Pancreas (tissue), 10 donors: Measurements from ENCODE around the gene ZMYND19. TPM values are rescaled to one million over a fixed set of nuclear protein-coding genes. Genes with fewer than 3 reads are reported as not detected.
A peak's percentile ranks its signal among the peaks of the same experiment; 100 is the strongest.

Experiments
- ATAC-seq, 4 donors: fragments of 200-7000 bp; cut with Tn5 transposase; one replicate each; pipeline versions ENCODE4 v1.8.0 to v1.9.1; 2020; ENCODE audit warnings: mild to moderate bottlenecking in 4 of 4, moderate library complexity in 4 of 4
- DNase-seq, 6 donors: peaks; one replicate each; pipeline ENCODE4 v3.0.0-alpha.2; 2020
- FAIRE-seq: peaks from 2 replicates; lab custom pipeline; 2012; peaks lifted over from hg19 to GRCh38; lab: Jason Lieb, UNC
- H3K27ac ChIP-seq, 4 donors: fragments of 200-600 bp; sonication (generic); 1 replicate in 3 of 4; 2 replicates in 1 of 4; pipeline versions ENCODE4 v1.5.0 to v1.8.0; 2020
- H3K27me3 ChIP-seq, 4 donors: fragments of 200-600 bp; one replicate each; pipeline ENCODE4 v1.8.0; 2021
- H3K36me3 ChIP-seq, 3 donors: fragments of 200-600 bp; sonication (generic) in 1 of 3; one replicate each; pipeline versions ENCODE4 v1.5.0 to v1.8.0; 2020 to 2021
- H3K4me1 ChIP-seq, 3 donors: fragments of 200-600 bp; one replicate each; pipeline ENCODE4 v1.8.0; 2021
- H3K4me3 ChIP-seq, 4 donors: fragments of 200-600 bp; sonication (generic) in 2 of 4; one replicate each; pipeline versions ENCODE4 v1.5.0 to v1.8.0; 2020 to 2021
- H3K9me3 ChIP-seq, 4 donors: fragments of 200-600 bp; one replicate each; pipeline ENCODE4 v1.8.0; 2021
- CTCF ChIP-seq, 4 donors: fragments of 200-600 bp; sonication (generic) in 3 of 4; IDR thresholded peaks; one replicate each; pipeline versions ENCODE4 v1.5.0 to v1.8.0; 2021; ENCODE audit warnings: antibody characterized with exemption in 4 of 4
- WGBS, 2 donors: extraction: QIAGEN DNeasy Blood & Tissue Kit; methylation state at CpG; one replicate each; pipeline ENCODE4 v1.1.7; 2013; 5-methylcytosine and 5-hydroxymethylcytosine counted together
- intact Hi-C, 3 donors: fragments of 100-400 bp; cut with DNase I; formaldehyde crosslinking; loops; one replicate each; pipeline versions ENCODE4 v1.11.1 to v1.14.2; 2022
- polyA plus RNA-seq, 2 donors: library from polyadenylated mRNA; stranded (reverse); fragments of 200-250 nt; gene quantifications; one replicate each; pipeline ENCODE4 v1.2.3, GENCODE V29; 2013
- total RNA-seq, 6 donors: library from RNA; stranded (reverse); fragmentation: NEBNext Ultra II Directional in 4 of 6; extraction: Animal tissue kit (Norgen Biotek cat#: 25700) in 4 of 6; gene quantifications; one replicate each; pipeline versions ENCODE4 v1.2.1 to v1.2.4, GENCODE V29; 2021 to 2023
- donor health status: healthy with polysubstance abuse.
- donor health status: DM: no; HTN: no; CAD: no; lungs with moderate emphysema.
- donor health status: DM: no; HTN: no; CAD: no.
- donor health status: control.
- donor health status: control.
- donor health status: Bipolar disorder and iron deficiency.
- donor health status: DM: yes; HTN: yes; CAD: no.
- donor health status: DM: no; HTN: no; CAD: no.
- donor health status: DM: no; HTN: no; CAD: no.
- donor health status: DM: yes; HTN: yes; CAD: no.

Gene ZMYND19
- total and polyA plus RNA-seq, 8 donors, result 6.1 to 18.6 (median 9.5) TPM

- H3K36me3 ChIP-seq, result peaks cover 0 to 7% (median 0%) of the 10 kb centered on the region in 3 donors
- H3K27me3 ChIP-seq, result no peaks in the 10 kb centered on the region
Observed at GRCh38 chr9:137613738-137614523, 23.6 kb upstream of the ZMYND19 start.

GRCh38 chr9:137613259-137613658, 22.9 kb upstream of the ZMYND19 start:
- Histone ChIP-seq H3K4me1 (peaks cover 24 to 31% (median 29%) of the 10 kb centered on the region in 3 donors), H3K36me3 (peaks cover 0 to 7% (median 0%) of the 10 kb centered on the region in 3 donors), H3K4me3 (no peak overlapping the region), H3K9me3 (no peaks in the 10 kb centered on the region), H3K27me3 (no peaks in the 10 kb centered on the region), H3K27ac (peak overlapping the region; percentile 84 to 92 (median 89))
- DNase-seq (peak in 2 of 6 donors; percentile 57 to 73), FAIRE-seq (no peak), ATAC-seq (no peak)
- WGBS, 2 donors, result 80 to 87% methylated on average over 5 of the region's 5 CpGs
- TF ChIP-seq CTCF (IDR thresholded peaks at IDR 0.05), result no peak
- intact Hi-C loops, result no loop called here

More at GRCh38 chr9:137613738-137614523, 23.6 kb upstream of the ZMYND19 start:
- peaks cover 24 to 31% (median 27%) of the 10 kb centered on the region in 3 donors for H3K4me1 ChIP-seq
- 88 to 93% methylated on average over 16 to 27 of the region's 27 CpGs for WGBS, 2 donors
- H3K9me3 ChIP-seq, result no peaks in the 10 kb centered on the region
- no peak for TF ChIP-seq CTCF (IDR thresholded peaks at IDR 0.05)
- intact Hi-C loops, result no loop called here
- DNase-seq (peak in 1 of 6 donors; percentile 76), FAIRE-seq (no peak), ATAC-seq (no peak)
- no peak overlapping the region for H3K4me3 ChIP-seq
- peak overlapping the region; percentile 84 to 92 (median 89) for H3K27ac ChIP-seq

GRCh38 chr9:137612741-137613142, 22.4 kb upstream of the ZMYND19 start:
- FAIRE-seq (no peak), ATAC-seq (peak in 2 of 4 donors; percentile 0 to 9), DNase-seq (peak in 4 of 6 donors; percentile 38 to 58 (median 56))
- Histone ChIP-seq H3K9me3 (no peaks in the 10 kb centered on the region), H3K36me3 (peaks cover 0 to 7% (median 0%) of the 10 kb centered on the region in 3 donors), H3K27ac (peak overlapping the region; percentile 84 to 92 (median 89)), H3K27me3 (no peaks in the 10 kb centered on the region), H3K4me3 (no peak overlapping the region), H3K4me1 (peaks cover 24 to 33% (median 31%) of the 10 kb centered on the region in 3 donors)
- 62 to 63% methylated on average over 8 of the region's 8 CpGs for WGBS, 2 donors
- intact Hi-C loops, result no loop called here
- TF ChIP-seq CTCF (IDR thresholded peaks at IDR 0.05), result no peak

- peak overlapping the region in 1 of 4 donors; percentile 14 for H3K4me3 ChIP-seq
- TF ChIP-seq CTCF (IDR thresholded peaks at IDR 0.05), result no peak
- no peaks in the 10 kb centered on the region for H3K27me3 ChIP-seq
- H3K36me3 ChIP-seq, result peaks cover 0 to 7% (median 0%) of the 10 kb centered on the region in 3 donors
- DNase-seq (peak; percentile 75 to 91 (median 84)), FAIRE-seq (no peak), ATAC-seq (peak; percentile 77 to 86 (median 82))
- 29 to 30% methylated on average over 21 of the region's 21 CpGs for WGBS, 2 donors
- peak overlapping the region; percentile 84 to 92 (median 89) for H3K27ac ChIP-seq
- peaks cover 32 to 39% (median 35%) of the 10 kb centered on the region in 3 donors for H3K4me1 ChIP-seq
- intact Hi-C loops, result no loop called here
- no peaks in the 10 kb centered on the region for H3K9me3 ChIP-seq
Observed at GRCh38 chr9:137611623-137612609, 21.6 kb upstream of the ZMYND19 start.
